H9 (cell line): ENCODE results near the gene PMM2. TPM values are rescaled to one million over a fixed set of nuclear protein-coding genes. Genes with fewer than 3 reads are reported as not detected.
A peak's percentile ranks its signal among the peaks of the same experiment; 100 is the strongest.

ENCODE experiments used
- DNase-seq: peaks from one replicate; pipeline ENCODE4 v3.0.0-alpha.2; 2017
- H2AFZ ChIP-seq: one replicate; pipeline ENCODE4 v1.6.1; 2013; ENCODE audit warnings: mild to moderate bottlenecking, low read length, control low read depth, moderate library complexity
- H2AK5ac ChIP-seq: 2 replicates; pipeline ENCODE4 v1.6.1; 2013; ENCODE audit warnings: low read length, control low read depth, mixed read lengths; ENCODE audit not compliant: insufficient read length
- H2BK120ac ChIP-seq: one replicate; pipeline ENCODE4 v1.6.1; 2013; ENCODE audit warnings: low read depth, mild to moderate bottlenecking, low read length, control low read depth, inconsistent platforms; ENCODE audit not compliant: poor library complexity, severe bottlenecking
- H2BK12ac ChIP-seq: 2 replicates; pipeline ENCODE4 v1.6.1; 2013; ENCODE audit warnings: low read length, control low read depth, mixed read lengths, low read depth; ENCODE audit not compliant: insufficient read length
- H2BK15ac ChIP-seq: 2 replicates; pipeline ENCODE4 v1.6.1; 2013; ENCODE audit warnings: low read depth, low read length, control low read depth
- H2BK20ac ChIP-seq: one replicate; pipeline ENCODE4 v1.6.1; 2013; ENCODE audit warnings: low read depth, mild to moderate bottlenecking, low read length, control low read depth, inconsistent platforms; ENCODE audit not compliant: poor library complexity, severe bottlenecking
- H2BK5ac ChIP-seq: 2 replicates; pipeline ENCODE4 v1.6.1; 2013; ENCODE audit warnings: low read length, control low read depth, mixed read lengths; ENCODE audit not compliant: insufficient read length
- H3K14ac ChIP-seq: 2 replicates; pipeline ENCODE4 v1.6.1; 2013; ENCODE audit warnings: low read length, control low read depth; ENCODE audit not compliant: insufficient read depth
- H3K18ac ChIP-seq: 2 replicates; pipeline ENCODE4 v1.6.1; 2013; ENCODE audit warnings: low read depth, mild to moderate bottlenecking, mixed read lengths, low read length, control low read depth; ENCODE audit not compliant: insufficient read length
- H3K23ac ChIP-seq: 2 replicates; pipeline ENCODE4 v1.6.1; 2013; ENCODE audit warnings: low read length, control low read depth, mixed read lengths, low read depth; ENCODE audit not compliant: insufficient read length
- H3K23me2 ChIP-seq: 2 replicates; pipeline ENCODE4 v1.6.1; 2013; ENCODE audit warnings: low read depth, mild to moderate bottlenecking, mixed read lengths, low read length, control low read depth; ENCODE audit not compliant: insufficient read length, poor library complexity, severe bottlenecking
- H3K27ac ChIP-seq: 2 replicates; pipeline ENCODE4 v1.5.1; 2013; ENCODE audit warnings: low read length, control low read depth, mixed read lengths, low read depth; ENCODE audit not compliant: insufficient read length
- H3K27me3 ChIP-seq: 2 replicates; pipeline ENCODE4 v1.6.1; 2013; ENCODE audit warnings: low read length, control low read depth, inconsistent platforms; ENCODE audit not compliant: insufficient read depth
- H3K4ac ChIP-seq: 2 replicates; pipeline ENCODE4 v1.6.1; 2013; ENCODE audit warnings: low read depth, mild to moderate bottlenecking, control low read depth, inconsistent platforms, low read length, moderate library complexity
- H3K4me1 ChIP-seq: 2 replicates; pipeline ENCODE4 v1.6.1; 2013; ENCODE audit warnings: low read length, control low read depth, inconsistent platforms; ENCODE audit not compliant: insufficient read depth
- H3K4me2 ChIP-seq: 2 replicates; pipeline ENCODE4 v1.6.1; 2013; ENCODE audit warnings: low read length, control low read depth, mixed read lengths; ENCODE audit not compliant: insufficient read length, insufficient read depth
- H3K56ac ChIP-seq: 2 replicates; pipeline ENCODE4 v1.6.1; 2013; ENCODE audit warnings: low read depth, mild to moderate bottlenecking, mixed read lengths, low read length, control low read depth; ENCODE audit not compliant: insufficient read length
- H3K79me1 ChIP-seq: 2 replicates; pipeline ENCODE4 v1.6.1; 2013; ENCODE audit warnings: low read depth, mild to moderate bottlenecking, moderate library complexity, low read length, control low read depth, inconsistent platforms; ENCODE audit not compliant: insufficient read depth, poor library complexity, severe bottlenecking
- H3K79me2 ChIP-seq: 2 replicates; pipeline ENCODE4 v1.6.1; 2013; ENCODE audit warnings: low read length, control low read depth, inconsistent platforms; ENCODE audit not compliant: insufficient read depth
- H3K9ac ChIP-seq: 2 replicates; pipeline ENCODE4 v1.6.1; 2013; ENCODE audit warnings: low read length, control low read depth, mixed read lengths; ENCODE audit not compliant: insufficient read length; ENCODE audit errors: extremely low read depth
- H3K9me3 ChIP-seq: one replicate; pipeline ENCODE4 v1.6.1; 2013; ENCODE audit warnings: low read depth, low read length, inconsistent platforms; ENCODE audit not compliant: control insufficient read depth
- H3T11ph ChIP-seq: one replicate; pipeline ENCODE4 v1.6.1; 2013; ENCODE audit warnings: mild to moderate bottlenecking, low read length, control low read depth, inconsistent platforms
- H4K20me1 ChIP-seq: one replicate; pipeline ENCODE4 v1.6.1; 2013; ENCODE audit not compliant: control insufficient read depth, insufficient read length, insufficient read depth
- H4K5ac ChIP-seq: 2 replicates; pipeline ENCODE4 v1.6.1; 2013; ENCODE audit warnings: low read depth, mild to moderate bottlenecking, mixed read lengths, low read length, control low read depth; ENCODE audit not compliant: insufficient read length
- H4K8ac ChIP-seq: replicated peaks from 2 replicates; pipeline ENCODE4 v1.6.1; 2013; ENCODE audit warnings: low read length, control low read depth, mixed read lengths, low read depth; ENCODE audit not compliant: insufficient read length
- H4K91ac ChIP-seq: 2 replicates; pipeline ENCODE4 v1.6.1; 2013; ENCODE audit warnings: low read depth, mild to moderate bottlenecking, moderate library complexity, mixed read lengths, low read length, control low read depth; ENCODE audit not compliant: insufficient read length
- H3K27ac Mint-ChIP-seq, 3 experiments: 2 replicates in 2 of 3; 3 replicates in 1 of 3; pipeline ENCODE4 v1.8.0; 2020 to 2021; ENCODE audit warnings: mixed read lengths in 3 of 3, mild to moderate bottlenecking in 1 of 3, moderate library complexity in 1 of 3
- H3K27me3 Mint-ChIP-seq: 2 replicates; pipeline ENCODE4 v1.8.0; 2021; ENCODE audit warnings: low read depth, mild to moderate bottlenecking, moderate library complexity, mixed read lengths
- H3K36me3 Mint-ChIP-seq, 3 experiments: 2 replicates in 2 of 3; 3 replicates in 1 of 3; pipeline ENCODE4 v1.8.0; 2020 to 2021; ENCODE audit warnings: low read depth in 3 of 3, mixed read lengths in 3 of 3; ENCODE audit not compliant: insufficient read depth in 1 of 3
- H3K4me1 Mint-ChIP-seq, 2 experiments: 2 replicates each; pipeline ENCODE4 v1.8.0; 2020; ENCODE audit warnings: mixed read lengths in 2 of 2
- H3K4me3 Mint-ChIP-seq, 2 experiments: 2 replicates in 1 of 2; 3 replicates in 1 of 2; pipeline ENCODE4 v1.8.0; 2020 to 2021; ENCODE audit warnings: mild to moderate bottlenecking in 2 of 2, mixed read lengths in 2 of 2, moderate library complexity in 1 of 2
- H3K9me3 Mint-ChIP-seq, 2 experiments: 2 replicates in 1 of 2; 3 replicates in 1 of 2; pipeline ENCODE4 v1.8.0; 2020; ENCODE audit warnings: mild to moderate bottlenecking in 2 of 2, mixed read lengths in 2 of 2, moderate library complexity in 1 of 2
- CTCF ChIP-seq: fragments of 200-600 bp; sonication (generic); conservative IDR thresholded peaks from 3 replicates; pipeline ENCODE4 v1.8.0; 2021; ENCODE audit warnings: antibody characterized with exemption, mild to moderate bottlenecking
- WGBS: extraction: QIAGEN DNeasy Blood & Tissue Kit; methylation state at CpG from one replicate; pipeline ENCODE4 v1.1.7; 2013; ENCODE audit warnings: missing lambda C conversion rate, low lambda C conversion rate, mixed read lengths; ENCODE audit not compliant: insufficient read length; ENCODE audit errors: extremely low coverage; 5-methylcytosine and 5-hydroxymethylcytosine counted together
- total RNA-seq: library from RNA; stranded (reverse); gene quantifications from 2 replicates; pipeline ENCODE4 v1.2.1, GENCODE V29; 2021

PMM2 gene
- total RNA-seq, 1 experiment from 2014 or later: 82.7 TPM

- H4K5ac ChIP-seq: no peak overlapping the region
- H3K4me1 Mint-ChIP-seq: peaks cover 31 to 38% of the 10 kb centered on the region in 2 experiments
- no peak overlapping the region for H4K91ac ChIP-seq
- no peak overlapping the region for H3K9ac ChIP-seq
- no peak overlapping the region for H3K23ac ChIP-seq
- no peak overlapping the region for H3T11ph ChIP-seq
- TF ChIP-seq CTCF: no peak
- H2AK5ac ChIP-seq: no peak overlapping the region
- peak; percentile 26 for DNase-seq
- H3K27me3 ChIP-seq: no peaks in the 10 kb centered on the region
- H3K4ac ChIP-seq: no peak overlapping the region
- no peak overlapping the region for H3K56ac ChIP-seq
- peaks cover 5% of the 10 kb centered on the region for H4K20me1 ChIP-seq
- no peak overlapping the region for H2BK12ac ChIP-seq
- H2BK20ac ChIP-seq: no peak overlapping the region
- H3K18ac ChIP-seq: no peak overlapping the region
- peaks cover 29 to 74% (median 52%) of the 10 kb centered on the region in 3 experiments for H3K36me3 Mint-ChIP-seq
- no peaks in the 10 kb centered on the region for H3K4me1 ChIP-seq
- no peak overlapping the region for H3K14ac ChIP-seq
- H2BK5ac ChIP-seq: no peak overlapping the region
- no peak overlapping the region for H2AFZ ChIP-seq
- H2BK120ac ChIP-seq: no peak overlapping the region
- H2BK15ac ChIP-seq: no peak overlapping the region
- no peaks in the 10 kb centered on the region for H3K23me2 ChIP-seq
- H3K27me3 Mint-ChIP-seq: no peaks in the 10 kb centered on the region; the same call in 1 of the 2 replicates
- H3K79me2 ChIP-seq: no peaks in the 10 kb centered on the region
- H3K9me3 ChIP-seq: no peaks in the 10 kb centered on the region
- H3K4me2 ChIP-seq: no peak overlapping the region
- no peak overlapping the region for H3K4me3 Mint-ChIP-seq
- no peak overlapping the region for H4K8ac ChIP-seq
- no peaks in the 10 kb centered on the region for H3K79me1 ChIP-seq
- WGBS: no CpG with 5 or more reads among the region's 15 CpGs
- no peak overlapping the region for H3K27ac ChIP-seq
- H3K9me3 Mint-ChIP-seq: no peaks in the 10 kb centered on the region; a peak in 2 of 5 replicates
- H3K27ac Mint-ChIP-seq: peak overlapping the region in 1 of 3 experiments; percentile 62; a peak in 1 of 7 replicates
These were observed 50.0 kb downstream of the PMM2 start for GRCh38 chr16:8847623-8848022.
